Left ventricle myocardium inferior (tissue), 1 donor: Measurements from ENCODE around the gene OLFML3. TPM values are rescaled to one million over a fixed set of nuclear protein-coding genes. Genes with fewer than 3 reads are reported as not detected.

Experiments used
- DNase-seq: peaks from one replicate; pipeline ENCODE4 v3.0.0-alpha.2; 2020
- H3K27ac ChIP-seq: fragments of 200-600 bp; replicated peaks from 2 replicates; pipeline ENCODE4 v1.8.0; 2021
- H3K27me3 ChIP-seq: fragments of 200-600 bp; 2 replicates; pipeline ENCODE4 v1.8.0; 2021; ENCODE audit warnings: low read depth
- H3K36me3 ChIP-seq: fragments of 200-600 bp; 2 replicates; pipeline ENCODE4 v1.8.0; 2021
- H3K4me1 ChIP-seq: fragments of 200-600 bp; 2 replicates; pipeline ENCODE4 v1.8.0; 2021
- H3K4me3 ChIP-seq: fragments of 200-600 bp; 2 replicates; pipeline ENCODE4 v1.8.0; 2021; ENCODE audit warnings: mild to moderate bottlenecking, moderate library complexity
- H3K9me3 ChIP-seq: fragments of 200-600 bp; replicated peaks from 2 replicates; pipeline ENCODE4 v1.8.0; 2021
- intact Hi-C: fragments of 100-400 bp; cut with micrococcal nuclease; formaldehyde crosslinking; loops from one replicate; pipeline ENCODE4 v1.11.0; 2022
- total RNA-seq: library from RNA; stranded (reverse); fragmentation: NEBNext Ultra II Directional; extraction: Animal tissue kit (Norgen Biotek cat#: 25700); gene quantifications from one replicate; pipeline ENCODE4 v1.2.1, GENCODE V29; 2021
- TF ChIP-seq, protein P1 (sequence below): fragments of 200-600 bp; IDR thresholded peaks from 2 replicates; pipeline ENCODE4 v1.8.0; 2021; ENCODE audit warnings: antibody characterized with exemption, mild to moderate bottlenecking, borderline replicate concordance
- donor health status: DM: no; HTN: yes; CAD: no; lungs with severe emphysema.

Gene OLFML3
- total RNA-seq, 1 donor from 2014 or later = 14.3 TPM

DNA sequence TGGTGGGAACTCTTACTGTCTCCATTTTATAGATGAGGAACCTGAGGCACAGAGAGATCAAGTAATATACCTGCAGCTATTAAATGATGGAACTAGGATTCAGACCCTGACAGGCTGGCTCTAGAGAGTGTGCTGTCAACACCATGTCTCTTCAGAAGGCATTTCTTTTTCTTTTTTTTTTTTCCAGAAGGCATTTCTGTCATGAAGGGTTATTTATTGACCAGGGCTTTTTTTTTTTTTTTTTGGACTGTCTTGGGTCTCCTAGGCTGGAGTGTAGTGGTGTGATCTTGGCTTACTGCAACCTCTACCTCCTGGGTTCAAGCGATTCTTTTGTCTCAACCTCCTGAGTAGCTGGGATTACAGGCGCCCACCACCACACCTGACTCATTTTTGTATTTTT, 27.6 kb upstream of the OLFML3 start:
- H3K36me3 ChIP-seq = peaks cover 40% of the 10 kb centered on the region
- intact Hi-C loops = no loop called here
- no peak overlapping the region for H3K27ac ChIP-seq
- H3K27me3 ChIP-seq = no peaks in the 10 kb centered on the region
- TF ChIP-seq, protein P1, sequence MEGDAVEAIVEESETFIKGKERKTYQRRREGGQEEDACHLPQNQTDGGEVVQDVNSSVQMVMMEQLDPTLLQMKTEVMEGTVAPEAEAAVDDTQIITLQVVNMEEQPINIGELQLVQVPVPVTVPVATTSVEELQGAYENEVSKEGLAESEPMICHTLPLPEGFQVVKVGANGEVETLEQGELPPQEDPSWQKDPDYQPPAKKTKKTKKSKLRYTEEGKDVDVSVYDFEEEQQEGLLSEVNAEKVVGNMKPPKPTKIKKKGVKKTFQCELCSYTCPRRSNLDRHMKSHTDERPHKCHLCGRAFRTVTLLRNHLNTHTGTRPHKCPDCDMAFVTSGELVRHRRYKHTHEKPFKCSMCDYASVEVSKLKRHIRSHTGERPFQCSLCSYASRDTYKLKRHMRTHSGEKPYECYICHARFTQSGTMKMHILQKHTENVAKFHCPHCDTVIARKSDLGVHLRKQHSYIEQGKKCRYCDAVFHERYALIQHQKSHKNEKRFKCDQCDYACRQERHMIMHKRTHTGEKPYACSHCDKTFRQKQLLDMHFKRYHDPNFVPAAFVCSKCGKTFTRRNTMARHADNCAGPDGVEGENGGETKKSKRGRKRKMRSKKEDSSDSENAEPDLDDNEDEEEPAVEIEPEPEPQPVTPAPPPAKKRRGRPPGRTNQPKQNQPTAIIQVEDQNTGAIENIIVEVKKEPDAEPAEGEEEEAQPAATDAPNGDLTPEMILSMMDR = no peak
- H3K4me1 ChIP-seq = peaks cover 30% of the 10 kb centered on the region
- no peak overlapping the region for H3K4me3 ChIP-seq
- H3K9me3 ChIP-seq = no peaks in the 10 kb centered on the region
- no peak for DNase-seq

DNA sequence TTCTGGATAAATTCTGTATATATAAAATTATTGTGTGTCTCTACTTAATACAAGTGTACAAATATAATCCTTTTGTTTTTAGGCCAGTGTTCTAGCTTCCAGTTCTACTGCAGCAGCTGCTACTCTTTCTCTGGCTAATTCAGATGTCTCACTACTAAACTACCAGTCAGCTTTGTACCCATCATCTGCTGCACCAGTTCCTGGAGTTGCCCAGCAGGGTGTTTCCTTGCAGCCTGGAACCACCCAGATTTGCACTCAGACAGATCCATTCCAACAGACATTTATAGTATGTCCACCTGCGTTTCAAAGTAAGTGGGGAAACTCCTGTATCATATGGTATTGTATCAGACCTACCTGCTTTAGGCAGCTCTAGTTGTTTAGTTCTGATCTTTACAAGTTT, 21.3 kb upstream of the OLFML3 start:
- DNase-seq = no peak
- Histone ChIP-seq H3K4me3 (no peak overlapping the region), H3K4me1 (no peaks in the 10 kb centered on the region), H3K36me3 (peaks cover 78% of the 10 kb centered on the region), H3K27ac (no peak overlapping the region), H3K9me3 (no peaks in the 10 kb centered on the region), H3K27me3 (no peaks in the 10 kb centered on the region)
- intact Hi-C loops = no loop called here
- TF ChIP-seq, protein P1 = no peak

DNA sequence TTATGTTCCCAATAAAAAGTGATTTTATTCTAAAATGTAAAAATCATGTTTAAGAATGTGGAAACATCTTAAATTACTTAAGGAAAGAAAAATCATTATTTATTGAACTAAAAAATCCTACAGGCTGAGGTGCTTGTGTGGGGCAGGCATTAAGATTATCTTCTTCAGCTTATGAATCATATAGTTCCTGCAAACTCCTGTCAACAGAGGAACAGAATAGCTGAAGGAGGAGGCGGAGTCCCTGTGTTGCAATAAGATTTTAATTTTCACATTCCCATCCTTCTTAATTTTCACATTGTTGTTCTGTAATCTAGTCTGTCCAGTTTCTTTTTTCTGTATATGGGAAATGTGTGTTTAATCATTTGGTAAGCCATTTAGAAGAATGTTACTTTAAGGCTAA, 20.6 kb upstream of the OLFML3 start:
- Histone ChIP-seq H3K36me3 (peaks cover 78% of the 10 kb centered on the region), H3K27me3 (no peaks in the 10 kb centered on the region), H3K9me3 (no peaks in the 10 kb centered on the region), H3K4me1 (no peaks in the 10 kb centered on the region), H3K4me3 (no peak overlapping the region), H3K27ac (no peak overlapping the region)
- TF ChIP-seq, protein P1 = no peak
- DNase-seq = no peak
- intact Hi-C loops = no loop called here

DNA sequence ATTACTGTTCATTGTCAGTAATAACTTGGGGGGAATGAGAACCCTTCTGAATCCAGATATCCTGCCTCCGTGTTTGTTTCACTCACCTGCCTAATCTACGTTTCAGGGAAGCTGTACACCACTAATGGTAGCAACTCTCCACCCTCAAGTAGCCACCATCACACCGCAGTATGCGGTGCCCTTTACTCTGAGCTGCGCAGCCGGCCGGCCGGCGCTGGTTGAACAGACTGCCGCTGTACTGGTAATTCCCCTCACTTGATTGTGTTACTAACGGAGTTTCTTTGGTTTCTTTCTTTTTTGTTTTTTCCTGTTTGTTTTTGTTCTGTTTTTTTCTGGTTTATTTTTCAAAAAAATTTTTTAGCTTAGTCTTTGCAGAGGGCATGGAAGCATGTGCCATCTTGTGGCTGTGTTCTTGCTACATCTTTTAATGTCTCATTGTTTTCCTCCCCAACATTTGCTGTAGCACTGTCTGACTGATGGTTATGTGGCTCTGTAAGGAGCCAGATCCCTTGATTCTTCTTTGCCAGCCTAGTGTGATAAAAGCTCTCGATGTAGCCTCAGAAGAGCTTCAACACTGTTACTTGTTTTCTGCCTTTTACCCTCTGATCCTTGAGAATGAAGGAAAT, 15.9 kb upstream of the OLFML3 start:
- intact Hi-C loops = no loop called here
- H3K36me3 ChIP-seq = peaks cover 77% of the 10 kb centered on the region
- DNase-seq = no peak

DNA sequence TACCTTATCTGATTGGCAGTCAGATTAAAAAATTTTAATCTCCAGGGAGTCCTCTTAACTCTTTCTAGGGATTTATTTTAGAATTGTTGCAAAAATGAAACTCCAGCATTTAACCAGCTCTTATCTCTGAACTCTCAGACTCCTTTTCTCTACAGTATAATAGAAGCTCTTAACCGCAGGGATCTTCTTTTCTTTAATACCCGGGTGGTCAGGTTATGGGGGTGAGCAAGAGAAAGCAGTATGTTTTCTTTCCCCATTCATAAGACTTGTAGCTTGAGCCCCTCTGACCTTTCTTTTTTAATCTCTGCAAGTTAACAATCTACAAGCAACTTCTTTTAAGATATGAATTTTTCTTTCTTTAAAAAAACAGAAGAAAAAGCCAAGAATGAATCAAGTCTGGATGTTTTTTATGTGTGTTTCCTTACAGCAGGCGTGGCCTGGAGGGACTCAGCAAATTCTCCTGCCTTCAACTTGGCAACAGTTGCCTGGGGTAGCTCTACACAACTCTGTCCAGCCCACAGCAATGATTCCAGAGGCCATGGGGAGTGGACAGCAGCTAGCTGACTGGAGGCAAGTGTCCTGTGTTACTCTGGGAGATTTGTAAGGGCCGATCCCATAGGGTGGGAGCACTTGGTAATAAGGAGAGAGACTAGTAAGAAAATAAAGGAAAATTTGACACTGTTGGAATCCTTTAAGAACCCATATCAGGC, 13.4 kb upstream of the OLFML3 start:
- no peak for DNase-seq
- TF ChIP-seq, protein P1 = no peak
- Histone ChIP-seq H3K27me3 (no peaks in the 10 kb centered on the region), H3K4me3 (no peak overlapping the region), H3K27ac (no peak overlapping the region), H3K9me3 (no peaks in the 10 kb centered on the region), H3K36me3 (peaks cover 88% of the 10 kb centered on the region), H3K4me1 (no peaks in the 10 kb centered on the region)
- intact Hi-C loops = no loop called here

More for the DNA sequence above, 15.9 kb upstream of the OLFML3 start:
- H3K9me3 ChIP-seq = no peaks in the 10 kb centered on the region
- no peak overlapping the region for H3K27ac ChIP-seq
- H3K4me1 ChIP-seq = no peaks in the 10 kb centered on the region
- TF ChIP-seq, protein P1 = no peak
- H3K4me3 ChIP-seq = no peak overlapping the region
- H3K27me3 ChIP-seq = no peaks in the 10 kb centered on the region
